HG03095 (cell line): Measurements from ENCODE around the gene TRIM66.

Experiments used
- ATAC-seq: cut with Tn5 transposase; IDR thresholded peaks from one replicate; pipeline ENCODE4 v1.9.1; 2021; ENCODE audit warnings: moderate library complexity; ENCODE audit not compliant: unreplicated experiment

The TRIM66 gene, protein sequence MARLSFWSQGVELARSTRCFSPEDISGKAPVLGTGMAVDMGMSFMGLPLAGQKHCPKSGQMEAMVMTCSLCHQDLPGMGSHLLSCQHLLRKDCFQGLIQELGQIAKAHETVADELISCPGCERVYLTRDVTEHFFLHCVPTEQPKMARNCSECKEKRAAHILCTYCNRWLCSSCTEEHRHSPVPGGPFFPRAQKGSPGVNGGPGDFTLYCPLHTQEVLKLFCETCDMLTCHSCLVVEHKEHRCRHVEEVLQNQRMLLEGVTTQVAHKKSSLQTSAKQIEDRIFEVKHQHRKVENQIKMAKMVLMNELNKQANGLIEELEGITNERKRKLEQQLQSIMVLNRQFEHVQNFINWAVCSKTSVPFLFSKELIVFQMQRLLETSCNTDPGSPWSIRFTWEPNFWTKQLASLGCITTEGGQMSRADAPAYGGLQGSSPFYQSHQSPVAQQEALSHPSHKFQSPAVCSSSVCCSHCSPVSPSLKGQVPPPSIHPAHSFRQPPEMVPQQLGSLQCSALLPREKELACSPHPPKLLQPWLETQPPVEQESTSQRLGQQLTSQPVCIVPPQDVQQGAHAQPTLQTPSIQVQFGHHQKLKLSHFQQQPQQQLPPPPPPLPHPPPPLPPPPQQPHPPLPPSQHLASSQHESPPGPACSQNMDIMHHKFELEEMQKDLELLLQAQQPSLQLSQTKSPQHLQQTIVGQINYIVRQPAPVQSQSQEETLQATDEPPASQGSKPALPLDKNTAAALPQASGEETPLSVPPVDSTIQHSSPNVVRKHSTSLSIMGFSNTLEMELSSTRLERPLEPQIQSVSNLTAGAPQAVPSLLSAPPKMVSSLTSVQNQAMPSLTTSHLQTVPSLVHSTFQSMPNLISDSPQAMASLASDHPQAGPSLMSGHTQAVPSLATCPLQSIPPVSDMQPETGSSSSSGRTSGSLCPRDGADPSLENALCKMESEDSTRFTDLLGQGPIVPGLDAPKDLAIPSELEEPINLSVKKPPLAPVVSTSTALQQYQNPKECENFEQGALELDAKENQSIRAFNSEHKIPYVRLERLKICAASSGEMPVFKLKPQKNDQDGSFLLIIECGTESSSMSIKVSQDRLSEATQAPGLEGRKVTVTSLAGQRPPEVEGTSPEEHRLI (N-terminal part only)

GRCh38 chr11:8682303-8683114 is at the start of gene TRIM66, which contains the start of gene RPL27A:
Gene TRIM66 (minus strand): TSS chr11:8682665. CDS start chr11:8672274, 10,391 bp downstream.
Gene RPL27A (plus strand): TSS chr11:8682792. CDS start chr11:8682814, 22 bp downstream.
- ATAC-seq, result peak; percentile 94

DNA sequence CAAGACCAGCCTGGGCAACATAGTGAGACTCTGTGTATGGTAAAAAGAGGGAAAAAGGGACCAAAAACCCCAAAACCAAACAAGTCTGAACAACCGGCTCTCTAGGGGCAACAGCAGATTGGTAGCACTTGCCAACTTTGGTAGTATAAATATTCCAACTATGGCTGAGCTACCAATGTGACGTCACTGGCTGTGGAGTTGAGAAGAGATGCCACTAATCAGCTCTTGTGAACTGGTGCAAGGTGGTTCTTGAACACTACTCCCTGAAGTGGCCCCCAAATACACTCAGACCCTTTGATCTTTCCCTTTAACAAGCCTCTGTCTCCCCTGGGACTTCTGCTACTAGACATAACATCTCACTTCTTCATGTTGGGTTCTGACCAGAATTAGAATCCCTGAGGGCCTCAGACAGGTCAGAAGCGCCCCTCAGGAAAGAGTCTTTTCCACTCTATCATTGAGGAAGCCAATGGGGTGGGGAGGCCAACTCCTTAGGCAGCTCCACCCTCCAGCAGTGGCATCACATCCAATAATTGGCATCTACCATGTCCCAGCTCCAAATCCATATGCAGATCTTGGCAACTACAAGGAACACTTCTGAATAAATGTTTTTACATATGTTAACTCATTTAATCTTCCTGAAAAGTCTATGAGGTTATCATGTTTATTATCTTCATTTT is 49.3 kb upstream of the TRIM66 start:
- no peak for ATAC-seq

GRCh38 chr11:8730697-8731020 is 48.2 kb upstream of the TRIM66 start:
- no peak for ATAC-seq

DNA sequence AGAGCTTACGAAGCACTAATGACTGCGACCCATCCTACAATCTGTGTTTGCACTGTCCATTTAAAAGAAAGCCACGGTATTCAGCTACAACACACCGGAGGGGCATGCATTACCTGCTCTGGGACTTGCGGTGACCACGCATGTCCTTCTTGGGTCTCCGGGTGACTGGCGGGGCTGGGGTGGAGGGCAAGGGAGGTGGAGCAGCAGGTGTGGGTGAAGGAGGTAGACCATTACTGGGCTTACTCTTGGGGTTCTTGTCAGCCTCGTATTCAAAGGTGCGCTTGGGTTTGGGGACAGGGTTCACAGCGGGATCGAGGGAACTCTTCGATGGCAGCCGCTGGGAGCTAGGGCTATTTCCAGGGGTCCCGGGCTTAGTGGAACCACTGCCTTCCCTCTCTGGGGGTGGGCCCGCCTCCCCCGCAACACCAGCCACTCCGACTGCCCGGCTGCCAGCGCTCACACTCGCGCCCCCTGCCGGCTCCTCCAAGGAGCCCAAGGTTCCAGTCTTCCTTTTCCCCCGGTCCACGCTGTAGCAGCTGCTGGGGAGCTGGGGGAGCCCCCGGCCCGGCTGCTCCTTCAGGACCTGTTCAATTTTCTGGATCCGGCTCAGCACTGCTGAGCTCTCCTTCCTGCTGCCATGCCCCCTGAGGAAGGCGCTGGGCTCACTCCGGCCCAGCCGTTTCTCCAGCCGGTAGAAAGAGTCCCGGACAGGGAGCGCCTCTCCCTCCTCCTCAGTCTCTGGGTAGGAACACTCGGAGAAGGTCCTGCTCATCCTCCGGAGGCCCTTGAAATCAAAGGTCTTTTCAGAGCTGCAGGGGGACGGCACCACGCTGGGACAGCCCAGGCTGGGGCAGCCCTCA is 47.6 kb upstream of the TRIM66 start:
- ATAC-seq, result no peak

GRCh38 chr11:8729067-8729466 is 46.6 kb upstream of the TRIM66 start:
- ATAC-seq, result no peak

- ATAC-seq, result no peak
Observed at GRCh38 chr11:8728563-8728962, 46.1 kb upstream of the TRIM66 start.

GRCh38 chr11:8726395-8726794 is 43.9 kb upstream of the TRIM66 start:
- no peak for ATAC-seq

- ATAC-seq, result no peak
Observed at GRCh38 chr11:8724682-8725081, 42.2 kb upstream of the TRIM66 start.

DNA sequence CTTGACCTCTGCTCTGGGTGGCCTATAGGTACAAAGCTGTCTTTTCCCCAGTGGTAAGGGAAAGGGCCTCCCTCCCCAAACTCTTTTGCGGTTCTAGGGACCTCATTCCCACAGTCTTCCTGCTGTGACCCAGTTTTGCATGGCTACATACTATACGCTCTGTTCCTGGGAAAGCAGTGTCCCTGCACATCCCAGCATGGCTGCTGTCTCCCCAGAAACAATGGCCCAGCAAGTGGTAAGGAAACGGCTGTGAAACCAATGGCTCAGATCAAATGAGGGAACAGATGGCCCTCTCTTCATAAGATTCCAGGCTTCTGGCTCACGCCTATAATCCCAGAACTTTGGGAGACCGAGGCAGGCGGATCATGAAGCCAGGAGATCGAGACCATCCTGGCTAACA is 41.2 kb upstream of the TRIM66 start:
- ATAC-seq, result no peak

DNA sequence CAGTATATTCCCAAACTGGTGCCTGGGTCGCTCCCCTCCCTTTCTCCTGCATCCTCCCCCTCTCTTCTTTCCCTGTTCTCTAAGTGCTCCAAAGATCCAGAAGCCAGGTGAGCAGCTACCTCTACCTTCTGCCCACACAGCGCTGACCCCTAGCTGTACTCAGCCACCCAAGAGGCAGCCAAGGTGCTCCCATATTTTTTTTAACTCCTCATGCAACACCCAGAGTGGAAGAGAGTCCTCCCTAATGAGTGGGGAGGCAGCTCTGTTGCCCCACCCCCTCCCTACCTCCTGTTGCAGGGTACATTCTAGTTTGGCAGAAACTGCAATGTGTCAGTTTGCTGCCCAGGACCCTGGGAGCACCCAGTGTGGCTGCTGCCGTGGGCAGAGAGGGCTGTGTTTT is 40.3 kb upstream of the TRIM66 start:
- no peak for ATAC-seq

- ATAC-seq, result no peak
Observed at GRCh38 chr11:8721609-8722500, 39.4 kb upstream of the TRIM66 start.

- no peak for ATAC-seq
Observed at GRCh38 chr11:8720868-8721608, 38.6 kb upstream of the TRIM66 start.

- ATAC-seq, result no peak
Observed at GRCh38 chr11:8720352-8720751, 37.9 kb upstream of the TRIM66 start.

DNA sequence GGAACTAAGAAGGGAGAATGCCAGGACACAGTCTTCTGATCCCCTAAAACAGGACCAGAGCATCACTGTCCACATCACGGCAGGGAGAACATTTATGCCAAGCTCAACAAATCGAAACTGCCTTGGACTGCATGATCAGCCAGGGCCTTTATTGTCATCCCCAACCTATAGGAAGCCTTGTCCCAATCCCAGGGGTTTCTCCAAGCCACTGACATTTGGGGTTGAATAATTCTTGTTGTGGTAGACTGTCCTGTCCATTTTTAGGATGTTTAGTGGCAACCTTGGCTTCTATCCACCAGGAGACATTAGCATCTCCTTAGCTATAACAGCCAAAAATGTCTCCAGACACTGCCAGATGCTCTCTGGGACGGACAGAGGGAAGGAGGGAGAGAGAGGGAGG is 37.3 kb upstream of the TRIM66 start:
- no peak for ATAC-seq

GRCh38 chr11:8719211-8719649 is 36.8 kb upstream of the TRIM66 start:
- ATAC-seq, result no peak

DNA sequence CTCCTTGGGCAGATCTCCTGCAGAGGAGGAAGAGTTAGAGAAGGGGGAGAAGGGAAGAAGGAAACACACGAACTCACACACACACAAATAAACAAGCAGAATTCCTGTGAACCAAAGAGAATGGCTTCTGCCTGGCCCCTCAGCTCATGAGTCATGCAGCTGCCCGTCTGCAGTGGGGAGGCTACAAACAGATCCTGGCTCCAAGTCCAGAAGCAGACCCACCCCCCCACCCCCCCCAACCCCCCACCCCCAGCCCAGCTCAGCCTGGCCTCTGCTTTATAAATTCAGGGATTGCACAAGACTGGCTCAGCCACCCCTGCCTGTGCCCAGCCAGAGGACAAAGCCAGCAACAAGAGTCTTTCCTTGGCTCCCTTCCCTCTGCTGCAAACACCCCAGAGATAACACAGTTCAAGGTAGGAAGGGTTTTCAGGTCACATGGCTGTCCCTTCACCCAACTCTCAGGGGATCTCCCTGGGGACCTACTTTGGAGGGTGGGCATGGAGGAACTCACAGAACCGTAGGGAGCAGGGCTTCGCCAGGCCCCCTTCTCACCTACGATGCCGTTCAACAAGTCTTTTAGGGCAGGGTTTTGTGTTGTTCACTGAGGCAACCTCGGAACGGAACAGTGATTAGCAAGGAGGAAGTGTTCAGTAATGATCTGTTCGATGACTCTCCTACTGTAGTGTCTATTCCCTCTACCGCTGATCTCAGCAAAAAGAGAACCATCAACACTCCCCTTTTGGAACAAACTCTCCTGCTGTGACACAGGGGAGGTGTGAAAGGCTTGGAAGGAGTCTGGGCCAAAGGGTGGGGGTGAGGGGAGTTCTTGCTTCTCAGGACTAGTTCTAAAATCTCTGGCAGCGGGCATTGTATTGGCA is 35.6 kb upstream of the TRIM66 start:
- ATAC-seq, result no peak

GRCh38 chr11:8717544-8717875 is 35.0 kb upstream of the TRIM66 start:
- no peak for ATAC-seq
